WTC11 (cell line): ENCODE results near the gene NLRP3. TPM values are rescaled to one million over a fixed set of nuclear protein-coding genes. Genes with fewer than 3 reads are reported as not detected.

Source experiments
- ATAC-seq: fragments of 200-7000 bp; cut with Tn5 transposase; 2 replicates; pipeline ENCODE4 v1.10.0; 2021; ENCODE audit warnings: mild to moderate bottlenecking, moderate library complexity
- CTCF ChIA-PET: fragments of 300-600 bp; sonication (Branson Sonifier 250); formaldehyde crosslinking; loops from one replicate; lab custom pipeline; 2021; ENCODE audit warnings: antibody characterized with exemption; lab: Charles Lee
- POLR2A ChIA-PET: fragments of 350-600 bp; sonication (Branson Sonifier 250); formaldehyde crosslinking; loops from one replicate; lab custom pipeline; 2021; ENCODE audit warnings: antibody characterized with exemption; lab: Charles Lee
- DNase-seq: peaks from one replicate; pipeline ENCODE4 v3.0.0; 2021; ENCODE audit warnings: low spot score
- H3K27ac Mint-ChIP-seq: 2 replicates; pipeline ENCODE4 v1.8.0; 2021; ENCODE audit warnings: mixed read lengths
- H3K27me3 Mint-ChIP-seq: 2 replicates; pipeline ENCODE4 v1.8.0; 2021; ENCODE audit warnings: low read depth, mild to moderate bottlenecking, moderate library complexity, mixed read lengths
- H3K36me3 Mint-ChIP-seq: 2 replicates; pipeline ENCODE4 v1.8.0; 2021; ENCODE audit warnings: mixed read lengths
- H3K4me1 Mint-ChIP-seq: 2 replicates; pipeline ENCODE4 v1.8.0; 2022; ENCODE audit warnings: mixed read lengths
- H3K4me3 Mint-ChIP-seq: 2 replicates; pipeline ENCODE4 v1.8.0; 2021; ENCODE audit warnings: mild to moderate bottlenecking, moderate library complexity, mixed read lengths
- H3K9me3 Mint-ChIP-seq: 2 replicates; pipeline ENCODE4 v1.8.0; 2021; ENCODE audit warnings: mixed read lengths
- EMX1 ChIP-seq: fragments of 250-450 bp; sonication (Bioruptor Pico); IDR thresholded peaks from 2 replicates; pipeline ENCODE4 v1.8.0; 2021; ENCODE audit warnings: mild to moderate bottlenecking
- FOXJ3 ChIP-seq: sonication (generic); formaldehyde crosslinking; IDR thresholded peaks from 2 replicates; pipeline ENCODE4 v1.9.0; 2021; ENCODE audit warnings: missing genetic modification reagents, mild to moderate bottlenecking, borderline replicate concordance
- GRHL2 ChIP-seq: fragments of 250-450 bp; sonication (Bioruptor Pico); IDR thresholded peaks from 2 replicates; pipeline ENCODE4 v1.8.0; 2022; ENCODE audit warnings: mild to moderate bottlenecking, moderate library complexity; ENCODE audit not compliant: insufficient replicate concordance, severe bottlenecking
- GTF2I ChIP-seq: fragments of 250-450 bp; sonication (Bioruptor Pico); conservative IDR thresholded peaks from 2 replicates; pipeline ENCODE4 v1.4.0; 2021; ENCODE audit warnings: mild to moderate bottlenecking
- HMGA2 ChIP-seq: fragments of 250-450 bp; sonication (Bioruptor Pico); IDR thresholded peaks from 2 replicates; pipeline ENCODE4 v1.4.0; 2021; ENCODE audit warnings: mild to moderate bottlenecking, moderate library complexity
- KAT7 ChIP-seq: sonication (generic); formaldehyde crosslinking; IDR thresholded peaks from 2 replicates; pipeline ENCODE4 v1.8.1; 2023; ENCODE audit warnings: missing genetic modification reagents, mild to moderate bottlenecking, borderline replicate concordance
- MXD4 ChIP-seq: fragments of 250-450 bp; sonication (Bioruptor Pico); IDR thresholded peaks from 2 replicates; pipeline ENCODE4 v1.8.0; 2021; ENCODE audit warnings: mild to moderate bottlenecking, moderate library complexity, borderline replicate concordance
- MYBL2 ChIP-seq: sonication (generic); formaldehyde crosslinking; IDR thresholded peaks from 2 replicates; pipeline ENCODE4 v1.8.1; 2023; ENCODE audit warnings: mild to moderate bottlenecking, moderate library complexity, missing genetic modification reagents
- NFE2L1 ChIP-seq: sonication (generic); formaldehyde crosslinking; IDR thresholded peaks from 2 replicates; pipeline ENCODE4 v1.8.1; 2023; ENCODE audit warnings: missing genetic modification reagents
- NR2C2 ChIP-seq: sonication (generic); formaldehyde crosslinking; IDR thresholded peaks from 2 replicates; pipeline ENCODE4 v1.8.0; 2022; ENCODE audit warnings: mild to moderate bottlenecking, missing genetic modification reagents
- RELA ChIP-seq: sonication (generic); formaldehyde crosslinking; IDR thresholded peaks from 2 replicates; pipeline ENCODE4 v1.8.1; 2022; ENCODE audit warnings: missing genetic modification reagents, mild to moderate bottlenecking, borderline replicate concordance
- TCF7 ChIP-seq: sonication (generic); formaldehyde crosslinking; IDR thresholded peaks from 2 replicates; pipeline ENCODE4 v1.8.0; 2022; ENCODE audit warnings: mild to moderate bottlenecking, low read depth, missing genetic modification reagents, moderate library complexity
- TEAD1 ChIP-seq: sonication (generic); formaldehyde crosslinking; IDR thresholded peaks from 2 replicates; pipeline ENCODE4 v1.8.0; 2022; ENCODE audit warnings: mild to moderate bottlenecking, missing genetic modification reagents
- TP53 ChIP-seq: sonication (generic); formaldehyde crosslinking; IDR thresholded peaks from 2 replicates; pipeline ENCODE4 v1.8.1; 2023; ENCODE audit warnings: mild to moderate bottlenecking, missing genetic modification reagents
- ZNF219 ChIP-seq: sonication (generic); formaldehyde crosslinking; IDR thresholded peaks from 2 replicates; pipeline ENCODE4 v1.8.0; 2023; ENCODE audit warnings: missing genetic modification reagents, mild to moderate bottlenecking, borderline replicate concordance
- ZNF423 ChIP-seq: fragments of 250-450 bp; sonication (Bioruptor Pico); IDR thresholded peaks from 2 replicates; pipeline ENCODE4 v2.1.2; 2022; ENCODE audit warnings: mild to moderate bottlenecking, moderate library complexity
- total RNA-seq: library from RNA; stranded (reverse); gene quantifications from 3 replicates; pipeline ENCODE4 v1.2.3, GENCODE V29; 2021
- TF ChIP-seq, protein P1 (sequence below): sonication (generic); formaldehyde crosslinking; conservative IDR thresholded peaks from 2 replicates; pipeline ENCODE4 v1.8.1; 2022; ENCODE audit warnings: mild to moderate bottlenecking, missing genetic modification reagents
- TF ChIP-seq, protein P2 (sequence below): sonication (generic); formaldehyde crosslinking; IDR thresholded peaks from 2 replicates; pipeline ENCODE4 v1.8.1; 2023; ENCODE audit warnings: mild to moderate bottlenecking, missing genetic modification reagents, moderate library complexity
- TF ChIP-seq, protein P3 (sequence below): fragments of 200-600 bp; IDR thresholded peaks from 2 replicates; pipeline ENCODE4 v1.8.0; 2022; ENCODE audit warnings: antibody characterized with exemption
- TF ChIP-seq, protein P4 (sequence below): sonication (generic); formaldehyde crosslinking; IDR thresholded peaks from 2 replicates; pipeline ENCODE4 v1.8.1; 2023; ENCODE audit warnings: mild to moderate bottlenecking, missing genetic modification reagents
- TF ChIP-seq, protein P5 (sequence below): sonication (generic); formaldehyde crosslinking; IDR thresholded peaks from 2 replicates; pipeline ENCODE4 v1.8.1; 2022; ENCODE audit warnings: mild to moderate bottlenecking, moderate library complexity, missing genetic modification reagents
- TF ChIP-seq, protein P6 (sequence below): sonication (generic); formaldehyde crosslinking; IDR thresholded peaks from 2 replicates; pipeline ENCODE4 v1.8.1; 2022; ENCODE audit warnings: missing genetic modification reagents, borderline replicate concordance
- TF ChIP-seq, protein P7 (sequence below): fragments of 250-450 bp; sonication (Bioruptor Pico); IDR thresholded peaks from 2 replicates; pipeline ENCODE4 v2.1.2; 2022; ENCODE audit warnings: mild to moderate bottlenecking, moderate library complexity
- TF ChIP-seq, protein P8 (sequence below): sonication (generic); formaldehyde crosslinking; IDR thresholded peaks from 2 replicates; pipeline ENCODE4 v1.8.1; 2022; ENCODE audit warnings: low read depth, mild to moderate bottlenecking, moderate library complexity, missing genetic modification reagents, borderline replicate concordance

The NLRP3 gene
- total RNA-seq, 1 experiment from 2014 or later: 0.11 TPM

DNA sequence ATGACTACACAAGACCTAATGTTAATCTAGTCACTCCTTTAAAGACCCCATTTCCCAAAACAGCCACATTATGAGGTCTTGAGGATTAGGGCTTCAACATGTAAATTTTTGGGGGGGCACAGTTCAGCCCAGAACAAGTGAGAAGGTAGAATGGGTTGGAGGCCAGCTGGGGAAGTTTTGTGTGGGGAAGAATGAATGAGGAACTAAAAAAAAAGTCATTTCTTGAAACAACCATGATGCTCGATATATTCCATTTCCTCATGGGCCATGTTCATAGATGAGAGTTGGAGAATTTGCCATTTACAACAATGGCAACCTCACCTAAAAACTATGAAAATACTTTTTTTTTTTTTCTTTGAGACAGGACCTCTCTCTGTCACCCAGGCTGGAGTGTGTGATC, 14.5 kb downstream of the NLRP3 start:
- Mint-ChIP-seq H3K4me3 (no peak overlapping the region), H3K36me3 (no peaks in the 10 kb centered on the region), H3K9me3 (peaks cover 7% of the 10 kb centered on the region; the same call in 1 of the 2 replicates), H3K27me3 (peaks cover 5% of the 10 kb centered on the region), H3K4me1 (no peaks in the 10 kb centered on the region), H3K27ac (no peak overlapping the region)
- DNase-seq (no peak), ATAC-seq (no peak)
- POLR2A ChIA-PET: no interaction called here
- TF ChIP-seq, protein P1, sequence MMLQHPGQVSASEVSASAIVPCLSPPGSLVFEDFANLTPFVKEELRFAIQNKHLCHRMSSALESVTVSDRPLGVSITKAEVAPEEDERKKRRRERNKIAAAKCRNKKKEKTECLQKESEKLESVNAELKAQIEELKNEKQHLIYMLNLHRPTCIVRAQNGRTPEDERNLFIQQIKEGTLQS: no peak
- TF ChIP-seq TCF7 (CRISPR knock-in tag) (no peak), TP53 (CRISPR knock-in tag) (no peak), GTF2I (CRISPR knock-in tag) (no peak), FOXJ3 (CRISPR knock-in tag) (no peak), NFE2L1 (no peak), RELA (CRISPR knock-in tag) (no peak), KAT7 (CRISPR knock-in tag) (no peak), TEAD1 (CRISPR knock-in tag) (no peak), HMGA2 (CRISPR knock-in tag) (no peak), ZNF423 (CRISPR knock-in tag) (no peak), NR2C2 (CRISPR knock-in tag) (no peak), MXD4 (CRISPR knock-in tag) (no peak), EMX1 (CRISPR knock-in tag) (no peak)
- TF ChIP-seq, protein P2, sequence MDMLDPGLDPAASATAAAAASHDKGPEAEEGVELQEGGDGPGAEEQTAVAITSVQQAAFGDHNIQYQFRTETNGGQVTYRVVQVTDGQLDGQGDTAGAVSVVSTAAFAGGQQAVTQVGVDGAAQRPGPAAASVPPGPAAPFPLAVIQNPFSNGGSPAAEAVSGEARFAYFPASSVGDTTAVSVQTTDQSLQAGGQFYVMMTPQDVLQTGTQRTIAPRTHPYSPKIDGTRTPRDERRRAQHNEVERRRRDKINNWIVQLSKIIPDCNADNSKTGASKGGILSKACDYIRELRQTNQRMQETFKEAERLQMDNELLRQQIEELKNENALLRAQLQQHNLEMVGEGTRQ (CRISPR knock-in tag): no peak
- CTCF ChIA-PET: interaction anchor here (1.0 kb wide), 1 partner anchor 82 kb away, joined by 3 read pairs; no protein-coding TSS in a partner anchor

DNA sequence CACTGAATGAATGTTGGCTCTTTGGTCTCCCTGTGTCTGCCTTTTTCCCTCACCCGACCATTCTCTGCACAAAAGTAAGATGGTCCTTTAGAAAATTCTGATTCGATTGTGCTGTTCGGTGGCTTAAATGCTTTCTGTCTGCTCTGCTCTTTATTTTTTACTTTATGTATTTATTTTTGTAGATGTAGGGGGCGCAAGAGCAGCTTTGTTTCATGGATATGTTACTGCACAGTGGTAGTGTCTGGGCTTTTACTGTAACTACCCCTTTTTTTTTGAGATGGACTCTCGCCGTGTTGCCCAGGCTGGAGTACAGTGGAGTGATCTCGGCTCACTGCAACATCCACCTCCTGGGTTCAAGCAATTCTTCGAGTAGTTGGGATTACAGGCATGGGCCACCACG, 15.7 kb downstream of the NLRP3 start:
- no peaks in the 10 kb centered on the region for H3K36me3 Mint-ChIP-seq
- CTCF ChIA-PET: interaction anchor here (0.5 to 1.8 kb wide), 4 partner anchors 17 to 83 kb away, joined by 3 to 6 read pairs (median 4); no protein-coding TSS in a partner anchor
- H3K9me3 Mint-ChIP-seq: no peaks in the 10 kb centered on the region
- DNase-seq (no peak), ATAC-seq (no peak)
- H3K27ac Mint-ChIP-seq: no peak overlapping the region
- H3K27me3 Mint-ChIP-seq: no peaks in the 10 kb centered on the region
- TF ChIP-seq TEAD1 (CRISPR knock-in tag) (no peak), GRHL2 (CRISPR knock-in tag) (no peak), ZNF219 (CRISPR knock-in tag) (no peak), MYBL2 (CRISPR knock-in tag) (no peak), TP53 (CRISPR knock-in tag) (no peak), FOXJ3 (CRISPR knock-in tag) (no peak)
- TF ChIP-seq, protein P3, sequence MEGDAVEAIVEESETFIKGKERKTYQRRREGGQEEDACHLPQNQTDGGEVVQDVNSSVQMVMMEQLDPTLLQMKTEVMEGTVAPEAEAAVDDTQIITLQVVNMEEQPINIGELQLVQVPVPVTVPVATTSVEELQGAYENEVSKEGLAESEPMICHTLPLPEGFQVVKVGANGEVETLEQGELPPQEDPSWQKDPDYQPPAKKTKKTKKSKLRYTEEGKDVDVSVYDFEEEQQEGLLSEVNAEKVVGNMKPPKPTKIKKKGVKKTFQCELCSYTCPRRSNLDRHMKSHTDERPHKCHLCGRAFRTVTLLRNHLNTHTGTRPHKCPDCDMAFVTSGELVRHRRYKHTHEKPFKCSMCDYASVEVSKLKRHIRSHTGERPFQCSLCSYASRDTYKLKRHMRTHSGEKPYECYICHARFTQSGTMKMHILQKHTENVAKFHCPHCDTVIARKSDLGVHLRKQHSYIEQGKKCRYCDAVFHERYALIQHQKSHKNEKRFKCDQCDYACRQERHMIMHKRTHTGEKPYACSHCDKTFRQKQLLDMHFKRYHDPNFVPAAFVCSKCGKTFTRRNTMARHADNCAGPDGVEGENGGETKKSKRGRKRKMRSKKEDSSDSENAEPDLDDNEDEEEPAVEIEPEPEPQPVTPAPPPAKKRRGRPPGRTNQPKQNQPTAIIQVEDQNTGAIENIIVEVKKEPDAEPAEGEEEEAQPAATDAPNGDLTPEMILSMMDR: no peak
- TF ChIP-seq, protein P4, sequence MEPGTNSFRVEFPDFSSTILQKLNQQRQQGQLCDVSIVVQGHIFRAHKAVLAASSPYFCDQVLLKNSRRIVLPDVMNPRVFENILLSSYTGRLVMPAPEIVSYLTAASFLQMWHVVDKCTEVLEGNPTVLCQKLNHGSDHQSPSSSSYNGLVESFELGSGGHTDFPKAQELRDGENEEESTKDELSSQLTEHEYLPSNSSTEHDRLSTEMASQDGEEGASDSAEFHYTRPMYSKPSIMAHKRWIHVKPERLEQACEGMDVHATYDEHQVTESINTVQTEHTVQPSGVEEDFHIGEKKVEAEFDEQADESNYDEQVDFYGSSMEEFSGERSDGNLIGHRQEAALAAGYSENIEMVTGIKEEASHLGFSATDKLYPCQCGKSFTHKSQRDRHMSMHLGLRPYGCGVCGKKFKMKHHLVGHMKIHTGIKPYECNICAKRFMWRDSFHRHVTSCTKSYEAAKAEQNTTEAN (CRISPR knock-in tag): no peak
- TF ChIP-seq, protein P5, sequence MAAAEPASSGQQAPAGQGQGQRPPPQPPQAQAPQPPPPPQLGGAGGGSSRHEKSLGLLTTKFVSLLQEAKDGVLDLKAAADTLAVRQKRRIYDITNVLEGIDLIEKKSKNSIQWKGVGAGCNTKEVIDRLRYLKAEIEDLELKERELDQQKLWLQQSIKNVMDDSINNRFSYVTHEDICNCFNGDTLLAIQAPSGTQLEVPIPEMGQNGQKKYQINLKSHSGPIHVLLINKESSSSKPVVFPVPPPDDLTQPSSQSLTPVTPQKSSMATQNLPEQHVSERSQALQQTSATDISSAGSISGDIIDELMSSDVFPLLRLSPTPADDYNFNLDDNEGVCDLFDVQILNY (CRISPR knock-in tag): no peak
- TF ChIP-seq, protein P6, sequence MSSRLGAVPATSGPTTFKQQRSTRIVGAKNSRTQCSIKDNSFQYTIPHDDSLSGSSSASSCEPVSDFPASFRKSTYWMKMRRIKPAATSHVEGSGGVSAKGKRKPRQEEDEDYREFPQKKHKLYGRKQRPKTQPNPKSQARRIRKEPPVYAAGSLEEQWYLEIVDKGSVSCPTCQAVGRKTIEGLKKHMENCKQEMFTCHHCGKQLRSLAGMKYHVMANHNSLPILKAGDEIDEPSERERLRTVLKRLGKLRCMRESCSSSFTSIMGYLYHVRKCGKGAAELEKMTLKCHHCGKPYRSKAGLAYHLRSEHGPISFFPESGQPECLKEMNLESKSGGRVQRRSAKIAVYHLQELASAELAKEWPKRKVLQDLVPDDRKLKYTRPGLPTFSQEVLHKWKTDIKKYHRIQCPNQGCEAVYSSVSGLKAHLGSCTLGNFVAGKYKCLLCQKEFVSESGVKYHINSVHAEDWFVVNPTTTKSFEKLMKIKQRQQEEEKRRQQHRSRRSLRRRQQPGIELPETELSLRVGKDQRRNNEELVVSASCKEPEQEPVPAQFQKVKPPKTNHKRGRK: no peak
- TF ChIP-seq, protein P7, sequence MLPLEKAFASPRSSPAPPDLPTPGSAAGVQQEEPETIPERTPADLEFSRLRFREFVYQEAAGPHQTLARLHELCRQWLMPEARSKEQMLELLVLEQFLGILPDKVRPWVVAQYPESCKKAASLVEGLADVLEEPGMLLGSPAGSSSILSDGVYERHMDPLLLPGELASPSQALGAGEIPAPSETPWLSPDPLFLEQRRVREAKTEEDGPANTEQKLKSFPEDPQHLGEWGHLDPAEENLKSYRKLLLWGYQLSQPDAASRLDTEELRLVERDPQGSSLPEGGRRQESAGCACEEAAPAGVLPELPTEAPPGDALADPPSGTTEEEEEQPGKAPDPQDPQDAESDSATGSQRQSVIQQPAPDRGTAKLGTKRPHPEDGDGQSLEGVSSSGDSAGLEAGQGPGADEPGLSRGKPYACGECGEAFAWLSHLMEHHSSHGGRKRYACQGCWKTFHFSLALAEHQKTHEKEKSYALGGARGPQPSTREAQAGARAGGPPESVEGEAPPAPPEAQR (CRISPR knock-in tag): no peak
- TF ChIP-seq, protein P8, sequence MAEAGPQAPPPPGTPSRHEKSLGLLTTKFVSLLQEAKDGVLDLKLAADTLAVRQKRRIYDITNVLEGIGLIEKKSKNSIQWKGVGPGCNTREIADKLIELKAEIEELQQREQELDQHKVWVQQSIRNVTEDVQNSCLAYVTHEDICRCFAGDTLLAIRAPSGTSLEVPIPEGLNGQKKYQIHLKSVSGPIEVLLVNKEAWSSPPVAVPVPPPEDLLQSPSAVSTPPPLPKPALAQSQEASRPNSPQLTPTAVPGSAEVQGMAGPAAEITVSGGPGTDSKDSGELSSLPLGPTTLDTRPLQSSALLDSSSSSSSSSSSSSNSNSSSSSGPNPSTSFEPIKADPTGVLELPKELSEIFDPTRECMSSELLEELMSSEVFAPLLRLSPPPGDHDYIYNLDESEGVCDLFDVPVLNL (CRISPR knock-in tag): no peak
- H3K4me1 Mint-ChIP-seq: no peaks in the 10 kb centered on the region
- POLR2A ChIA-PET: no interaction called here
- no peak overlapping the region for H3K4me3 Mint-ChIP-seq
